Adipocyte (in vitro differentiated cells): Measurements from ENCODE around the gene PDE4D.
A peak's percentile ranks its signal among the peaks of the same experiment; 100 is the strongest.

ENCODE experiments used
- DNase-seq: peaks from one replicate; pipeline ENCODE4 v3.0.0-alpha.2; 2015; ENCODE audit warnings: low read depth
- H3K27me3 ChIP-seq: replicated peaks from 2 replicates; pipeline ENCODE4 v1.7.0; 2013; ENCODE audit warnings: mild to moderate bottlenecking, low read length, moderate library complexity; ENCODE audit not compliant: control insufficient read depth, insufficient read depth
- H3K36me3 ChIP-seq: 2 replicates; pipeline ENCODE4 v1.7.0; 2013; ENCODE audit warnings: low read length, mild to moderate bottlenecking, moderate library complexity; ENCODE audit not compliant: control insufficient read depth, insufficient read depth, severe bottlenecking
- H3K4me1 ChIP-seq: 2 replicates; pipeline ENCODE4 v1.7.0; 2013; ENCODE audit warnings: mild to moderate bottlenecking, low read length, moderate library complexity; ENCODE audit not compliant: control insufficient read depth, insufficient read depth
- H3K4me3 ChIP-seq: 2 replicates; pipeline ENCODE4 v1.7.0; 2013; ENCODE audit warnings: mild to moderate bottlenecking, low read length, moderate library complexity
- H3K9ac ChIP-seq: 2 replicates; pipeline ENCODE4 v1.7.0; 2013; ENCODE audit warnings: mild to moderate bottlenecking, low read length, moderate library complexity
- H3K9me3 ChIP-seq: 2 replicates; pipeline ENCODE4 v1.7.0; 2013; ENCODE audit warnings: mild to moderate bottlenecking, low read length, moderate library complexity; ENCODE audit not compliant: control insufficient read depth

Gene PDE4D

GRCh38 chr5:59826996-59827395 is 66.5 kb downstream of the PDE4D start:
- Histone ChIP-seq H3K4me1 (peaks cover 15% of the 10 kb centered on the region), H3K9me3 (no peaks in the 10 kb centered on the region), H3K4me3 (no peak overlapping the region), H3K36me3 (no peaks in the 10 kb centered on the region), H3K9ac (no peak overlapping the region), H3K27me3 (peaks cover 25% of the 10 kb centered on the region)
- no peak for DNase-seq

- Histone ChIP-seq H3K9ac (no peak overlapping the region), H3K27me3 (peaks cover 32% of the 10 kb centered on the region), H3K36me3 (no peaks in the 10 kb centered on the region), H3K9me3 (no peaks in the 10 kb centered on the region), H3K4me1 (no peaks in the 10 kb centered on the region), H3K4me3 (no peak overlapping the region)
- no peak for DNase-seq
Measured at GRCh38 chr5:59823420-59823819, 70.1 kb downstream of the PDE4D start.

- Histone ChIP-seq H3K9ac (no peak overlapping the region), H3K27me3 (peaks cover 44% of the 10 kb centered on the region), H3K4me1 (no peaks in the 10 kb centered on the region), H3K4me3 (no peak overlapping the region), H3K9me3 (no peaks in the 10 kb centered on the region), H3K36me3 (no peaks in the 10 kb centered on the region)
- DNase-seq, result no peak
Measured at GRCh38 chr5:59819806-59820205, 73.7 kb downstream of the PDE4D start.

- Histone ChIP-seq H3K36me3 (no peaks in the 10 kb centered on the region), H3K4me1 (no peaks in the 10 kb centered on the region), H3K9ac (no peak overlapping the region), H3K9me3 (no peaks in the 10 kb centered on the region), H3K27me3 (peaks cover 35% of the 10 kb centered on the region), H3K4me3 (no peak overlapping the region)
- DNase-seq, result no peak
Measured at GRCh38 chr5:59817536-59817935, 76.0 kb downstream of the PDE4D start.

GRCh38 chr5:59816654-59817300 is 76.7 kb downstream of the PDE4D start:
- Histone ChIP-seq H3K9me3 (no peaks in the 10 kb centered on the region), H3K9ac (no peak overlapping the region), H3K27me3 (peaks cover 35% of the 10 kb centered on the region), H3K36me3 (no peaks in the 10 kb centered on the region), H3K4me1 (no peaks in the 10 kb centered on the region), H3K4me3 (no peak overlapping the region)
- DNase-seq, result no peak

GRCh38 chr5:59814537-59814872 is 79.0 kb downstream of the PDE4D start:
- H3K27me3 ChIP-seq, result peaks cover 41% of the 10 kb centered on the region
- no peak overlapping the region for H3K4me3 ChIP-seq
- H3K9ac ChIP-seq, result no peak overlapping the region
- H3K36me3 ChIP-seq, result no peaks in the 10 kb centered on the region
- H3K9me3 ChIP-seq, result no peaks in the 10 kb centered on the region
- H3K4me1 ChIP-seq, result no peaks in the 10 kb centered on the region
- no peak for DNase-seq

GRCh38 chr5:59813761-59814536 is 79.6 kb downstream of the PDE4D start:
- Histone ChIP-seq H3K9ac (no peak overlapping the region), H3K4me3 (no peak overlapping the region), H3K4me1 (no peaks in the 10 kb centered on the region), H3K27me3 (peaks cover 41% of the 10 kb centered on the region), H3K36me3 (no peaks in the 10 kb centered on the region), H3K9me3 (no peaks in the 10 kb centered on the region)
- DNase-seq, result peak; percentile 83

GRCh38 chr5:59810041-59810440 is 83.5 kb downstream of the PDE4D start:
- Histone ChIP-seq H3K36me3 (no peaks in the 10 kb centered on the region), H3K9me3 (no peaks in the 10 kb centered on the region), H3K27me3 (peaks cover 24% of the 10 kb centered on the region), H3K9ac (peak overlapping the region; percentile 39), H3K4me3 (peak overlapping the region; percentile 65), H3K4me1 (no peaks in the 10 kb centered on the region)
- peak; percentile 91 for DNase-seq

- DNase-seq, result no peak
- Histone ChIP-seq H3K27me3 (peaks cover 22% of the 10 kb centered on the region), H3K9ac (no peak overlapping the region), H3K4me3 (no peak overlapping the region), H3K4me1 (no peaks in the 10 kb centered on the region), H3K36me3 (no peaks in the 10 kb centered on the region), H3K9me3 (no peaks in the 10 kb centered on the region)
Measured at GRCh38 chr5:59807806-59808205, 85.7 kb downstream of the PDE4D start.

- H3K27me3 ChIP-seq, result no peaks in the 10 kb centered on the region
- no peak for DNase-seq
- peaks cover 15% of the 10 kb centered on the region for H3K4me1 ChIP-seq
Measured at GRCh38 chr5:59800347-59800893, 93.1 kb downstream of the PDE4D start.

GRCh38 chr5:59799668-59800346 is 93.7 kb downstream of the PDE4D start:
- H3K9ac ChIP-seq, result peak overlapping the region; percentile 1
- H3K4me3 ChIP-seq, result no peak overlapping the region
- peaks cover 15% of the 10 kb centered on the region for H3K4me1 ChIP-seq
- H3K36me3 ChIP-seq, result no peaks in the 10 kb centered on the region
- H3K27me3 ChIP-seq, result no peaks in the 10 kb centered on the region
- peak; percentile 84 for DNase-seq
- no peaks in the 10 kb centered on the region for H3K9me3 ChIP-seq

More at GRCh38 chr5:59800347-59800893, 93.1 kb downstream of the PDE4D start:
- H3K36me3 ChIP-seq, result no peaks in the 10 kb centered on the region
- no peak overlapping the region for H3K4me3 ChIP-seq
- no peaks in the 10 kb centered on the region for H3K9me3 ChIP-seq
- H3K9ac ChIP-seq, result no peak overlapping the region
